Activated CD4-positive, alpha-beta T cell treated with anti-CD3 and anti-CD28 coated beads, Interleukin-2, amount 10 ng/mL, durations not matched to agents 24 days and 14 days (primary cell): Measurements from ENCODE around the gene DYNAP. TPM values are rescaled to one million over a fixed set of nuclear protein-coding genes. Genes with fewer than 3 reads are reported as not detected.

ENCODE experiments used
- DNase-seq: peaks from one replicate; pipeline ENCODE4 v3.0.0; 2022
- H3K27ac Mint-ChIP-seq: one replicate; pipeline ENCODE4 v1.8.0; 2022; ENCODE audit warnings: mild to moderate bottlenecking, mixed read lengths
- H3K27me3 Mint-ChIP-seq: one replicate; pipeline ENCODE4 v1.8.0; 2022; ENCODE audit warnings: mixed read lengths
- H3K36me3 Mint-ChIP-seq: one replicate; pipeline ENCODE4 v1.8.0; 2022; ENCODE audit warnings: low read depth, mild to moderate bottlenecking, mixed read lengths
- H3K4me1 Mint-ChIP-seq: one replicate; pipeline ENCODE4 v1.8.0; 2021; ENCODE audit warnings: mixed read lengths
- H3K4me3 Mint-ChIP-seq: one replicate; pipeline ENCODE4 v1.8.0; 2022; ENCODE audit warnings: mild to moderate bottlenecking, moderate library complexity, mixed read lengths
- H3K9me3 Mint-ChIP-seq: one replicate; pipeline ENCODE4 v1.8.0; 2021; ENCODE audit warnings: mixed read lengths
- intact Hi-C: fragments of 100-400 bp; cut with micrococcal nuclease; formaldehyde crosslinking; loops from one replicate; pipeline ENCODE4 v1.15.1; 2023
- total RNA-seq: library from RNA; stranded (reverse); gene quantifications from 2 replicates; pipeline ENCODE4 v1.2.3, GENCODE V29; 2022

DYNAP gene
- total RNA-seq, 1 donor from 2014 or later, result not detected

GRCh38 chr18:54608028-54608642 is 17.1 kb downstream of the DYNAP start:
- intact Hi-C loops, result no loop called here
- Mint-ChIP-seq H3K27ac (no peak overlapping the region), H3K9me3 (no peaks in the 10 kb centered on the region), H3K4me3 (peak overlapping the region; percentile 38), H3K27me3 (no peaks in the 10 kb centered on the region), H3K36me3 (no peaks in the 10 kb centered on the region), H3K4me1 (no peaks in the 10 kb centered on the region)
- no peak for DNase-seq

- no peaks in the 10 kb centered on the region for H3K36me3 Mint-ChIP-seq
- no peaks in the 10 kb centered on the region for H3K27me3 Mint-ChIP-seq
- intact Hi-C loops, result no loop called here
- DNase-seq, result no peak
- H3K27ac Mint-ChIP-seq, result no peak overlapping the region
- no peak overlapping the region for H3K4me3 Mint-ChIP-seq
- H3K9me3 Mint-ChIP-seq, result no peaks in the 10 kb centered on the region
- peaks cover 8% of the 10 kb centered on the region for H3K4me1 Mint-ChIP-seq
These were observed 20.8 kb downstream of the DYNAP start for GRCh38 chr18:54611816-54612215.

- H3K9me3 Mint-ChIP-seq, result no peaks in the 10 kb centered on the region
- no peaks in the 10 kb centered on the region for H3K27me3 Mint-ChIP-seq
- H3K4me1 Mint-ChIP-seq, result peaks cover 9% of the 10 kb centered on the region
- no peak for DNase-seq
- intact Hi-C loops, result no loop called here
- H3K36me3 Mint-ChIP-seq, result no peaks in the 10 kb centered on the region
- H3K27ac Mint-ChIP-seq, result no peak overlapping the region
- H3K4me3 Mint-ChIP-seq, result no peak overlapping the region
These were observed 21.2 kb downstream of the DYNAP start for GRCh38 chr18:54612237-54612636.

DNA sequence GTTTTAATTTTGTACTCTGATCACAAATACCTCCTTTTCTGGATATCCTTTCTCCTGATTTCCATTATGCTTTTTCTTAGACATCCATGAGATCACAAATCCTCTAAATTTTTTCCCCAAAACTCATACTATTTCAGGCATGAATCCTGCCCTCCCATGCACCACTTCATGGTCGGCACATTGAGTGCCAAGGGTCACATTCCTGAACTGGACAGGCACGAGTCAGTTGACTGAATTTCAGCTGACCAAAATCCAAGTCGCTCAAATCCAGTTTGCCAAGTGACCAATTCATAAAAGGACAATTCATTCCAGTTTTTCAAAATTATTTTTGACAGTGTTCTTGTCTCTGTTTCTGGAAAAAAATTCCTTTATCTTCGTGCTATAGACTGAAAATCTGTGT is 22.1 kb downstream of the DYNAP start:
- DNase-seq, result no peak
- Mint-ChIP-seq H3K4me1 (peaks cover 9% of the 10 kb centered on the region), H3K27ac (no peak overlapping the region), H3K27me3 (no peaks in the 10 kb centered on the region), H3K4me3 (no peak overlapping the region), H3K36me3 (no peaks in the 10 kb centered on the region), H3K9me3 (no peaks in the 10 kb centered on the region)
- intact Hi-C loops, result no loop called here

DNA sequence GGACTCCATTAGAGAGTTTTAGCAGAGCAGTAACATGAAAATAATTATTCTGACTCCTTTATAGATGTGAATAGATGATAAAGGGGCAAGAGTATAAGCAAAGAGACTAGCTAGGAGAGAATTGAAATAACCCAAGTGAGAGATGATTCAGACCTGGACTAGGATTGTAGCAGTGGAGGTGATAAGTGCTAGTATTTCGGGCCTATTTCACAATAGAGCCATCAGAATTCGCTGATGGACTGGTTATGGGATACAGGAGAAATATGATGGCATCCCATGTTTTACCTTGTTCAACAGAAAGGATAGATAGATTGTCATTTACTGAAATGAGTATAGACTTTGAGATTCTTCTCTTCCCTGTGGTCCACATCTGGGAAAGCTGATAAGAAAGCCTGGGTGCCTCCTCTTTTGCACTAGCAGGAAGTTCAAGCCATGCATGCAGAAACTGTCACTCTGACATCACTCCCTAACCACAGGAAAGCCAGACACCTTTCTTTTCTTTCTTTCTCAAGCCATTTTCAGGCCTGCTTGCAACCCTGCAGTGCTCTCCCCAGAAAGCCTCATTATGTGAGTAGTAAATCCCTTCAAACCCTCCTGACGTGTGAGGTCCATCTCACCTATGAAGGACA is 25.3 kb downstream of the DYNAP start:
- DNase-seq, result peak; percentile 59
- H3K27me3 Mint-ChIP-seq, result no peaks in the 10 kb centered on the region
- H3K4me1 Mint-ChIP-seq, result peaks cover 9% of the 10 kb centered on the region
- no peak overlapping the region for H3K27ac Mint-ChIP-seq
- H3K4me3 Mint-ChIP-seq, result no peak overlapping the region
- H3K9me3 Mint-ChIP-seq, result no peaks in the 10 kb centered on the region
- no peaks in the 10 kb centered on the region for H3K36me3 Mint-ChIP-seq
- intact Hi-C loops, result no loop called here

DNA sequence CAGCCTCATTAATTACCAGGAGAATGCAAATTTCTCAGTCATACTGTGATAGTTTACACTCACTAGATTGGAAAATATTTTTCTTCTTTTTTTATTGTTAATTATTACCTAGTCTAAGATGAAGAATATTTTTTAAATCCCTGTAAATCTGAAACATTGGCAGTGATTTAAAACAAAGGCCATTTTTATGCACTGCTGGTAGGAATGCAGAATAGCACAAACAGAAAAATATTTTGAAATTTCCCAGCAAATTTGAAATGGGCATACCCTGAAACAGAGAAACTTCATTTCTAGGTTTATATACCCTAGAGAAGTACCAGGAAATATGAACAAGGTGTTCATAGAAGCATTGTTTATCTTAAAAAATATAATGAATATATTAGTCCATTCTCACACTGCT is 31.0 kb downstream of the DYNAP start:
- Mint-ChIP-seq H3K4me1 (no peaks in the 10 kb centered on the region), H3K9me3 (no peaks in the 10 kb centered on the region), H3K4me3 (no peak overlapping the region), H3K27ac (no peak overlapping the region), H3K36me3 (no peaks in the 10 kb centered on the region), H3K27me3 (peaks cover 2% of the 10 kb centered on the region)
- DNase-seq, result no peak
- intact Hi-C loops, result no loop called here

DNA sequence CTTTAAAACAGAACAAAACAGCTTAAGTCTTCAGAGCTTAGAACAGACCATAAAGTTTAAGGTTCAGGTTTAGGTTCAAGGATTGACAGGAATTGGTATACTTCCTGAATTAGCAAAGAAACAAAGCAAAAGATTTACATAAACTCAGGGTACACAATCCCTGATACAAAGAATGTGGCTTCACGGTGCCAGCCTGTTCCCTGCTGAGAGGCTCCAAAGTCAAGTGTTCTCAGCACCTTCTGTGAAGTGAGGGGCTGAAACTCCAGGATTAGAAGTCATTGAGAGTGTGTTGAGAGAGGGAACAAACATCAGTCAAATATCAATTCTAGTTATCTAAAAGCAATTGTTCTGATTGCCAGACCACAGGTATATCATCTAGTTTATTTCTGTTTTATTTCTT is 35.7 kb downstream of the DYNAP start:
- no peaks in the 10 kb centered on the region for H3K9me3 Mint-ChIP-seq
- no peaks in the 10 kb centered on the region for H3K4me1 Mint-ChIP-seq
- intact Hi-C loops, result no loop called here
- no peak overlapping the region for H3K4me3 Mint-ChIP-seq
- no peaks in the 10 kb centered on the region for H3K36me3 Mint-ChIP-seq
- peaks cover 4% of the 10 kb centered on the region for H3K27me3 Mint-ChIP-seq
- no peak overlapping the region for H3K27ac Mint-ChIP-seq
- no peak for DNase-seq

DNA sequence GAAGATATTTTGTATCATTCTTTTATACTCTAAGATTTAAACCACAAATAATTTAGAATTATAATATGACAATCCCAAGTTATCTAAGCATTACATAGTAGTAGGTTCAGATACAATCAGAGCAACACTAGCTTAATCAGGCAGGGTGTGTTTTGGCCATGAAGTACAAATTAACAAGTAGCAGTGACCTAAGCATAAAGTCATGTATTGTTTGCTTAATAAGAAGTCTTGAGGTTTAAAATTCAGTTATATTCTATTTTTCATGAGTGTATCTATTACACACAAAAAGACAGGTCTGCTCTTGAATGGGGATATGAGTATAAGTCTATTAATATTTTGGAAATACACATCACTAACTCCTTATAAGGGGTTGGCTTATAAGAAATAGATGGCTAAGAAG is 39.9 kb downstream of the DYNAP start:
- no peaks in the 10 kb centered on the region for H3K9me3 Mint-ChIP-seq
- H3K27me3 Mint-ChIP-seq, result peaks cover 8% of the 10 kb centered on the region
- intact Hi-C loops, result no loop called here
- no peak overlapping the region for H3K27ac Mint-ChIP-seq
- no peak overlapping the region for H3K4me3 Mint-ChIP-seq
- no peaks in the 10 kb centered on the region for H3K36me3 Mint-ChIP-seq
- H3K4me1 Mint-ChIP-seq, result no peaks in the 10 kb centered on the region
- DNase-seq, result no peak

DNA sequence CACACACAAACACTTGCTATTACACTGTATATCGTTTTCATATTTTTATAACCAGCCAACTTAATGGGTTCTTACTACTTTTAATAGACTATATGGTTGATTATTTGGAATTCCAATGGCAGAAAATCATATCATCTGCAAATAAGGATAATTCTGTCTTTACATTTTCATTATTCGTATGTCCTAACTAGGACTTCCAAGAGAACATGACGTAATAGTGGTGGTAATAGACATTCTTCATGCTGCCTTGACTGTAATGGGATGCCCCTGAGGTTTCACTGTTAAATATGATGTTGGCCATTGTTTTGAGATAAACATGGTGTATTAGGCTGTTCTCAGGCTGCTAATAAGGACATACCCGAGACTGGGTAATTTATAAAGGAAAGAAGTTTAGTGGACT is 45.2 kb downstream of the DYNAP start:
- Mint-ChIP-seq H3K9me3 (no peaks in the 10 kb centered on the region), H3K4me3 (no peak overlapping the region), H3K27ac (no peak overlapping the region), H3K27me3 (peaks cover 12% of the 10 kb centered on the region), H3K36me3 (no peaks in the 10 kb centered on the region), H3K4me1 (no peaks in the 10 kb centered on the region)
- DNase-seq, result no peak
- intact Hi-C loops, result no loop called here

DNA sequence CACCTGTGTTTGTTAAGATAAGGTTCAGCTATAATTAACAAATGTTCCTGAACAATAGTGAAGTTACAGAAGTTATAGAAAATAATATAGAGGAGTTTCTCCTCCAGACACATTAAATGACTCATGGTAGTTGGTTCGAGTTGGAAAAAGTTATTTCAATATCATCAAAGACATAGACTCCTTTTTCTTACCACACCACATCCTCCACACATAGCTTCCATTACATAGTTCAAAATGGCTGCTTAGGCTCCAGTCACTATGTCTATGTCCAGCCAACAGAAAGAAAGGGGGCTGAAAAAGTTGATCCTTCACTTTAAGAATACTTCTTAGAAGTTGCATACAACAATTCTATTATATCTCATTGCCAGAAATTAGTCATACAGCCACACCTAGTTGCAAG is 50.7 kb downstream of the DYNAP start:
- H3K27ac Mint-ChIP-seq, result no peak overlapping the region
- H3K4me3 Mint-ChIP-seq, result no peak overlapping the region
- peaks cover 7% of the 10 kb centered on the region for H3K27me3 Mint-ChIP-seq
- no peaks in the 10 kb centered on the region for H3K9me3 Mint-ChIP-seq
- no peaks in the 10 kb centered on the region for H3K36me3 Mint-ChIP-seq
- no peak for DNase-seq
- no peaks in the 10 kb centered on the region for H3K4me1 Mint-ChIP-seq
- intact Hi-C loops, result no loop called here

- intact Hi-C loops, result no loop called here
- H3K4me1 Mint-ChIP-seq, result no peaks in the 10 kb centered on the region
- no peak for DNase-seq
These were observed 56.1 kb downstream of the DYNAP start for GRCh38 chr18:54647176-54647575.

More at GRCh38 chr18:54647176-54647575, 56.1 kb downstream of the DYNAP start:
- Mint-ChIP-seq H3K4me3 (no peak overlapping the region), H3K36me3 (no peaks in the 10 kb centered on the region), H3K27ac (no peak overlapping the region), H3K9me3 (no peaks in the 10 kb centered on the region), H3K27me3 (peaks cover 5% of the 10 kb centered on the region)

Other genes starting within 250 kb of the DYNAP start
- not detected in 2 replicates for gene STARD6, start 233.4 kb upstream of the DYNAP start, total RNA-seq
- gene C18orf54, start 233.3 kb upstream of the DYNAP start, total RNA-seq, result 10.9 and 12.8 TPM in 2 replicates
- gene RAB27B, start 237.2 kb downstream of the DYNAP start, total RNA-seq, result 0.33 and 0.45 TPM in 2 replicates